GM18861 (cell line): Measurements from ENCODE around the gene ZNF740.

Experiments
- ATAC-seq: cut with Tn5 transposase; IDR thresholded peaks from one replicate; pipeline ENCODE4 v1.9.1; 2021; ENCODE audit not compliant: unreplicated experiment

Gene ZNF740

DNA sequence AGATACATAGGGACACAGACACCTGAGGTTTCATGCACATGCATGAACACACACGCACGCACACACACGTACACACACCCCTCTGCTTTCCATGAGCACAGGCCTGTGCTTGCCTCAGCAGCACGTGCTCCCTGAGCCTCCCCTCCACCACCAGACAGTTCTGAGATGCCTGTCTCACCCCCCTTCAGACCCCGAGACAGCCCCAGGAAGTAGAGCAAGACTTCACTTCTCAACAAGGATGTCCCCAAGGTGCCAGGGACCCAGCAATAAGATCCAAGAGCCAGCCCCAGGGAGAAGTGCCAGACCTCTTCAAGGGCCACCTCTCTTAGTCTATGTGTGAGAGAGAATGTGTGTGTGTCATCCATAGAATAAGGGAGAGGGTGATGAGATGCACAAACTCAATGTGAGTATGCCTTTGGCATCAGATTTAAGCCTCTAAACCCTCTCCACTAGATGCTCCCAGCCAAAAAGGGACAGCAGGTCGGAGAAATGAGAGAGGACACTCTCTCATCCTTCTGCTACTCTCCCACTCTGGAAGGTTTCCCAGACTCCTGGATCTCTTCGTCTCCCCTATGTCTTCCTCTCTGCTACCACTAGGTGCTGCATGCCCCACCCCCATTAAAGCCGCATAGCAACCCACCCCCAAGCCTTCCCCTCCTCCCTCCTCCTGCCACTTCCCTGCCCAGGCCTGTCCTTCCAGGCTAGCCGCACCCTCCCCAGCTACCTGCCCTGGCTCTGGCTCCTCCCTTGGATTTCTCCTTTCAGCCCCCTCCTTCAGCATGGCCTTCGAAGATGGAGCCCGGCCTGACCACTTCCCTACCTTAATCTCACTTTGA, 43.8 kb downstream of the ZNF740 start:
- no peak for ATAC-seq

DNA sequence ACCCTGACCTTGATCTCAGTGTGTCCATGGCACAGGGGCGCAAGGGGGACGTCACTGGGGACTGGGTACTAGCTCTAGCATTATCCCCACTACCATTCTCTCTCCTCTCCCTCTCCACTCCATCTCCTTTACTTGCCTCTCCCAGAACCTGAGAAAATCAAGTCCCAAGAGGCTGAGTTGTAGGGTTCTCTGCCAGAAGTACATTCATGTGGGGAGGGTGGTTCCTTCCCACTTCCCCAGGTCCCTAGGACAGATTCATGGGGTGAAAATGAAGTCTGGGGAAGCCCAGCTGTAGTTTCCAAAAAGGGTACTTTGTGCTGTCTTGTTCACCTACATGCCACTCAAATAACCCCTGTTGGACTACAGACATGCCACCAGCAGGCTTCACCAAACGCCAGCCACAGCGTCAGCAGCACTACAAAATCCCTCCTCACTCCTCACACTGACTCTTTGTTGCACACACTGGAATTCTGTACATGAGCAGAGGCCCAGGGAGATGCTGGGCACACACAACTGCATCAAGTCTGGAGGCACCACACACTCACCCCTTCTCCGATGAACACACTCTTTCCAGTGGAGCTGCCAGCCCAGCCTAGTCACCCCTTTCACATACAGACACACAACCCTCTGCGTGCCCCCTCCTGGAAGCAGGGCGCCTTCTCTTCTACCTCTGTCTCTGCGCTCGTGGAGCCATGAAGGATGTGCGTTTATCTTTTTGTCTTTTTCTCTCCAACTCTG, 44.5 kb downstream of the ZNF740 start:
- no peak for ATAC-seq

DNA sequence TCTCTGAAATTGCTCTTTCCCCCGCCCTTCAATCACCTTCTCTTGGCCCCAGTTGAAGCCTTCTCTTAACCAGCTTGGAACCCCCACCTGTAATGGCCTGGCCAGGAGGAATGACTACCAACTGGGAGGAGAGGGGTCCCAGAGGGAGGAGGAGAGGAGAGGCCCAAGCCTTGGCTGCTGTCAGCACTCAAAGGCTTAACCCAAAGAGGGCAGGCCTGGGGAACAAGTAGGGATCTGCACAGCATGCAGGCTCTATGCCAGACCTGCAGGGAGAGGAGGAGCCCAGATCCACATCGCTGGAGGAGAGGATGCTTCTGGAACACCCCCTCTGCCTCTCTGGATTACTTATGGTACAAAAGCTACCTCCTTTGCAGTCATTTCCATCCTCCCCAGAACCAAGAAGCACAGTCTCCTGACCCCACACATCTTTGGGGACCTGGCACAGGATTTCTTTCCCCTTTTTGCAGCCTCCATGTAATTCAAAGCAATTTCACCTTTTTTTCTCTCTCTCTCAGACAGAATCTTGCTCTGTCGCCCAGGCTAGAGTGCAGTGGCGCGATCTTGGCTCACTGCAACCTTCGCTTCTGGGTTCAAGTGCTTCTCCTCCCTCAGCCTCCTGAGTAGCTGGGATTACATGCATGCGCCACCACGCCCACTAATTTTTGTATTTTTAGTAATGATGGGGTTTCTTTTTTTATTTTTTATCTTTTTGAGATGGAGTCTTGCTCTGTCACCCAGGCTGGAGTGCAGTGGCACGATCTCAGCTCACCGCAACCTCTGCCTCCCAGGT, 45.3 kb downstream of the ZNF740 start:
- ATAC-seq, result no peak

DNA sequence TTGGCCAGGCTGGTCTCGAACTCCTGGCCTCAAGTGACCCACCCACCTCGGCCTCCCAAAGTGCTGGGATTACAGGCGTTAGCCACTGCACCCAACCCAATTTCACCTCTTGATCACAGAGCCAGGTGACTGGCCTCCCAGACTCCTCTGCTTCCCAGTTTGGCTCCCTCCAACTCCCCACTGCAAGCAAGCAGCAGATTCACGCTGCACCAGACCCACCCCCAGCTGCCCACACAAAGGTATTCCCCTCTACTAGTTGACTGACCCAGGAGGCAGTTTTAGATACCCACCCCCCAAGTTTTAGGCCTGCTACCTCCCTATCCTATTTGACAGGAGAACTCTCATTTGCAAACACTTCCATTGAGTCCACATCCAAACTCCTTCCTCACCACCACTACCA, 46.3 kb downstream of the ZNF740 start:
- ATAC-seq, result no peak

DNA sequence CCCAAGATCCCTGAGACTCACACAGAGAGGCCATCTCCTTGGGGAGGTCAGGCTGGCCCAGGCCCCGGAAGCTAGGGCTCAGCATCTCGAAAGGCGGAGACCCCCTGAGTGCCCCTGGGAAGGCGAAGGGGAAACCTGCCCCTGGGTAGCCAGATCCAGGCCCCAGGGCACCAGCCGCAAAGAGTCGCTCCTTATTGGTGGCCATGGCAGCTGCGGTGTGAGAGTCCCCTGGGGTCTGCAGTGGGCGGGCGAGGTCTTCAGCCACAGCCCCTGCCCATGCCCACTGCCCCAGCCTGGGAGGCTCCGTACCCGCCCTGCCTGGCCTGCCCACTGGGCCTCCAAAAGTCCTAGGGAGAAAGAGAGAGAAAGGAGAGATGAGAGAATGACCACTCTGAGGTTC, 46.8 kb downstream of the ZNF740 start:
- ATAC-seq, result no peak

DNA sequence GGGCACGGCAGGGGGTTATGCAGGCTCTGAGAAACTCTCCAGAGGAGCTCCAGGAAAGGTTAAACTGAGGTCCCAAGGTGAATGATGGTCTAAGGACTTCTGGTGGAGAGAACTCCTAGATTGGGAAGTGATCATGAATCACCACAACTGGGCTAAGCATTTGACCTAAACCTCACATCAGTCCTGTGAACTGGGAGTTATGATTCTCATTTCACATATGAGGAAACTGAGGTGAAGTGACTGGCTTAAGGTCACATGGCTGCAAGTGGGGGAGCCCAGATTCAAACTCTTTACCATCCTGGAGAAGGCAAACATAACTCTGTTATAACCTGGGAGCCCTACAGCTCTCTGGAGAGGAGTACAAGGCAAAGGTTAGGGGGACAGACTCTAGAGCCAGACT, 47.3 kb downstream of the ZNF740 start:
- ATAC-seq, result no peak

DNA sequence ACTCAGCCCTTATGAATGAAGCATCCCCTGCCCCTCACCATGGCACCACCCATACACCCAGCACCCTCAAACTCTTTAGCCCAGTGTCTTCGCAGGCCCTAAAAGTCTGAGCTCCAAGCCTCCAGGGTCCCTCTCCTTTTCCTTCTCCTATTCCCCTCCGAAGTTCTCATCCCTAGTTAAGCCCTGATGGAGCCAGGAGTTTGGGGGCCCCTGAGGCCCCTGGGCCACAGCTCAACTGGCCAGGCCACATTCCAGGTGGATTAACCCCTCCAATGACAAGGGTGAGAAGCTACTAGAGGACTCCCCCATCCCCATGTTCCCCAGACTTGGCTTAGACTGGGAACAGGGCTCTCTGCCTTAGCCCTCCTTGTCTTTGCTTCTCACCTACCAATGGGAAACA, 48.9 kb downstream of the ZNF740 start:
- no peak for ATAC-seq

DNA sequence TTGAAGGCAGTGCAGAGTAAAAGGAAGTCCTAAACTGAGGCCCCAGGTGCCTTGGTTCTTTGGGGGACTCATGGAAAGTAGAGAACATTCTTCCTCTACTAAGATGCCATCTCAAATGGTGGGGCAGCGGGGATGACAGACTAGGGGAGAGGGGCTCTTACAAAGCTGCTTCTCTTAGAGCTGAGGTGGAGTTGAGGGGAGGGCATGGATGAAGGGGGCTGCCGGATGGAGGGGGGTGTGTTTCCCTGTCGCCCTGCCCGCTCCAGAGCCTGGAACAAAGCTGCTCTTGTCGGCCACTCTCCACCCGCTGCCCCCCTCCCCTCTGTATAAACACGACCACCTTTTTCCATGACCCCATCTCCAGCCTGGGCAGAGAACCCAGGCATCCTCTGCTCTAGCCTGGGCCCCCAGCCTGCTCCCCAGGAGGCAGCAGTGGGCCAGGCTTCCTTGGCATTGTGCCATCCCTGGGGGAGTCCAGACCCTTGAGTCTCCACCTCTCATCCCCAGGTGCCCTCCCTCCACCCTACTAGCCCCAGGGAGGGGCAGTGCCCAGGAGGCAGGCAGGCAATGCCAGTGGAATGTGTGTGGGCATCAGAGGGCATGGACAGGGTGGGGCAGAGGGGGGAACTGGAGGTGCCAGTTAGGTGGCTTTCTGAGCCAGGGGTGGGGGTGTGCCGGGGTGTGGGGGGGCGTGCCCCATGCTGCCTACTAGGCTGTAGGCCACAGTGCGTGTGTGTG, 49.8 kb downstream of the ZNF740 start:
- ATAC-seq, result no peak

DNA sequence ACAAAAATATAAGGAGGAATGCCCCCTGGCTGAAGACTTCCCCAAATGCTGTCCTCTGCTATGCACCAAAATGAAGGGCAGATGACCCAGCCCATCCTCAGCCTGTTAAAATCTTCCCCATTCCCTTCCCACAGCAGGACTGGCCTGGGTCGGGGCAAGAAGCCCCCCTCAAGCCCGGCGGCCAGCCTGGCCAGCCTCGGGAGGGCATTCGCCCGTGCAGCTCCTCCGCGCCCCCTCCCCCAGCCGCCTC, 51.1 kb downstream of the ZNF740 start:
- no peak for ATAC-seq

DNA sequence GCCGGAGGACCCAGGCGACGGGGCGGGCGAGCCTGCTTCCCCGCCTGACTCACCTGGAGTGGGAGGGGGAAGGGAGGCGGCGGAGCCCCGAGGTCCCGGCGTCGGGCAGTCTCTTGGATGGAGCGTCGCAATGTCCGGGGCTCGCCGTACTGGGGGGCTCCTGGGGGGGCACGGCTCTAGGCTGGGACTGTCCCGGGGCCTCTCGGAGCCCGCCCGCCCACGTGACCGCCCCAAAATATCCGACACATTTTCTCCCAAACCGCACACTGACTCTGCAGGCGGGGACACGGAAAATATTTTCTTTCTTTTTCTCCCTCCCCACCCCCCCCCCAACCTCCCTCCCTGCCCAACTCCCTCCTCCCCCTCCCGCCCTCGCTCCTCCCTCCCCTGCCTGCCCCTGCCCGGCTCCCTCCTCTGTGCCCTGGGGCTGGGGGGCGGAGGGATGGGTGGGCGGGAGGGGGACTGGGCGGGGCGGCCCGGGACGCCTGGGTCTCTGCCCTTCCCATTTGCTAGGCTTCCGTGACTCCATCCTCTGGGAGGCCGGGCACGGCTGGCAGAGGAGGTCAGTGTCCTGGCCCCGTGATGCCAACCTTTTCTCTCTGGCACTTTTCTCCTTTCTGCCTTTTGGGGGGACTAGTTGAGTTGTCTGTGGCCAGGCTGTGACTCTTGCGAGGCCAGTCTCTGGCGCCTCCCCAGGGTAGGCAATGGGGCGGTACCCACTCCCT, 51.6 kb downstream of the ZNF740 start, which contains the start of gene RARG:
RARG (minus strand) TSS at position 289 of the 725 bp plus-strand sequence. CDS start 4,664 bp downstream, outside the sequence.
- ATAC-seq, result no peak

DNA sequence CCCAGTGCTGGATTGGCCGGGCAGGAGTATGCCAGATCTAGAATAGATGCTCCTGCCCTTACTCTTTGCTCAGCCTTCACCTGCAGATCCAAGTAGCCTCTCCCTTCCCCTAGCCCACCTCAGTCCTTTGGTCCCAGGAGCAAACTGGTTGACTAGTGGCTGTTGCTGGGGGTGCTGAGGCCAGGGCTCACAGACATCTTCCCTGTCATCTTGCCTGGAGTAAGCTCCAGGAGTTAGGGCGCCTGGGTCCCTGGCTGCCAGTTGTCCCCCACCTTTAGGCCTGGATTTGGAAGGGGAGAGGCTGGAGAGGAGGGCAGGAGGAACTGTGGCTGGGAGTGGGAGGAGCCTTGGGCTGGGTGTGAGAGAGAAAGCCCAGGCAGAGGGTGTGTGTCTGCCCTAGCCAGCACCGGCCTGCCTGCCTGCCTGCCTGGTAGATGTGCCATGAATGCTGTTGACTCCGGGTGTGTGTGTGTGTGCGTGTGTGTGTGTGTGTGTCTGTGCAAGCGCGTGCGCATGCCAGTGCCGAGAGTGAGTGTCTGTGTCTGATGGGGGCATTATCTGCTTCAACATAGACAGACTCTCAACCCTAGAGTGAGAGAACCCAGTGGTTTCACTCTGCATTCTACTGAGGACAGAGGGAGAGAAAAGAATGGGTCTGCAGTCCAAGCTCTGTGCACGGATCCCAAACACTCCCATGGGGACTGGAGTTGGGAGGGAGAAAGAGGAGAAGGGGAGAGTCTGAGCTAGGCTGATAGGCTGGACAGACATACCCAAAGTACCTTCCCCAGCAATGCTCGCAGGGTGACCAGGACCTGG, 52.3 kb downstream of the ZNF740 start:
- ATAC-seq, result no peak

DNA sequence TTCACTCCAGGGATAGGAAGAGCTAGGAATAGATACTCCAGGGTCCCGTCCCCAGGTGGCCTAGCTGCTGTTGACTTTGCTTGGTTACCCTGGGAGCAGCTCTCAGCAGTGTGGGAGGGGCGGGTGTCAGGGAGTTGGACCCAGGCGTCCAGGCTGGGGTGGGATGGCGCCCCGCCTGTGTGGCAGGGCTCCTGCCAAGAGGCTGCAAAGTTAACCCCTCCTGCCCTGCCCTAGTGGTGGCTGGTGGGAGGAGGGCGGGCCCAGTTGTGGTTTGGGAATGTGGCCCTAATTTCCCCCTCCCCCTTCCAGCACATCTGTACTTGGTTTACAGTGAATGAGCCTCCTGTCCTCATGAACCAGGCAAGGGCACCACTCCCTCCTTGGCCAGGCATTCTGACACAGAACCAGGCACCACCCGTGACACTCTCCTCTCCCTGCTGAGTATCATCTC, 53.2 kb downstream of the ZNF740 start:
- ATAC-seq, result no peak

DNA sequence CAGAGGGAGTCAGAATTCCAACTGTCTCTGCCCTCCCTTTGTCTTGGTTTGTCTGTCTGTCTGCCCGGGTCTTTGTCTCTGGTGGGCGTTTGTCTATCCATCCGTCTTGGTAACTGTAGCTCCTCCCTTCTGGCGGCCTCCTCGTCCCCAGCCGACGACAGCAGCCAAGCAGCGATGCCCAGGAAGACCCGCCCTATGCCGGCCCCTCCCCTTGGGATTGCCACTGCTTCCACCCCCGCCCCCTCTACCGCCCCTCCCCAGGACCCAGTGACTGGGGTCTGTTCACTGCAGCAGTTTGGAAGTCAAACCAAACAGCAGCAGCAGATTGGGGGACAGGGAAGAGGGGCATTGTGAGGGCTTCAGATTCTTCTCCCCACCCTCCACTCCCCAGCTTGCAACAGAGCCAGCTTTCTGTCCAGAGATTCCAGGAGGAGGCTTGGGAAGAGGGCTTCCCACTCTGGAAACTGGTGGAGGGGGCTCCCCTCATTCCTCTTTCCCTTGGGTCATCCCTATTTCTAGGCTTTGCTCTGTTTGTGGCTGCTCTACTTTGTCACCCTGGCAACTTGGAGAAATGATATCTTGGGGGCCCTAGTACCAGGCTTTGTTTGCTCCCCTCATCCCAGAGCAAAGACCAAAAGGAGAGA, 53.9 kb downstream of the ZNF740 start:
- ATAC-seq, result no peak

DNA sequence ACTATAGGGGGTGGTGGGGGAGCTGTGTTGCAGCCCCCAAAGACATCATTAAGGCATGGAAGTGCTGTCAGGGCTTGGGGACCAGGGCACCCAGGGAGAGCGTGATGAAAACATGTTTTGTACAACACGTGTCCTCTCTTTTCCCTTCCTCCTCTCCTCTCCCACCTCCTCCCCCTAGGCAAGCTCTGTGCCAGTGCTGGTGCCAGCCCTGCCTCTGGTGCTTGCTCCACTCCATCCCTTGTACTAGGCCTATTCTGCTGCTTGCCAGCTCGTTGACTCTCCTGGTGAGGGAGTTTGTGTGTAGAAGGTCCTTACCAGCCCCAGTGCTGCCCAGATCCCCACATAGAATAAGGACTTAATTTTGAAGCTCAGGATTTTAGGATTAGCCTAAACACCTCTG, 54.6 kb downstream of the ZNF740 start:
- ATAC-seq, result no peak

DNA sequence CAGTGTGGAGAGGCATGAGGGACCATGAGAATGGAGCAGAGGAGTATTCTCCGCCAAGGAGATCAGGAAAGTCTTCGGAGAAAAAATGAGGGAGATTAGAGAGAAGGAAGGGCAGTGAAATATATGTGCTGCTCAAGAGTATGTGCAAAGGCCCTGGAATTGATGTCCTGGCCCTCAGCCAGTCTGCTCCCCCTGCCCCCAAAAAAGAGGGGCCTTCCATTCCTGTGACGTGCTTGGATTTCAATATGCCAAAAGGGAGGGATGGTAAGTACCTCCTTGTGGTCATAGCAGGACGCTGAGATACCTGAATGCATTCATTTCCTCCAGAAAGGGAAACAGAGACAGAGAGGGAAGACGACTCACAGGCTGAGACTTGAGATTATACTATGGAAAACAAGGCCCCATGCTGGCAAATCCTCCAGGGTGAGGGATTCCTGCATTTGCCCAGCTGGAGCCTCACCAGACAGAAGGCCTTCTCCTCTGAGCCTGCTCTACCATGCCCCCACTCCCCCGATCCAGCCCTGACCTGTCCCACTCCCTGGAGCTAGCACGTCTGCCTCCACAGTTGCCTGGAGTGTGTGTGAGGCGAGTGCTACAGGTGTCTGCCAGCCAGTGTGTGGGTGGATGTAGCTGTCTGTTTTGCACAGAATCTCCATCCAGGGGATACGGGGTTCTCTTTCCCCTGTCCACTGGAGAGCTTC, 55.4 kb downstream of the ZNF740 start:
- ATAC-seq, result no peak

DNA sequence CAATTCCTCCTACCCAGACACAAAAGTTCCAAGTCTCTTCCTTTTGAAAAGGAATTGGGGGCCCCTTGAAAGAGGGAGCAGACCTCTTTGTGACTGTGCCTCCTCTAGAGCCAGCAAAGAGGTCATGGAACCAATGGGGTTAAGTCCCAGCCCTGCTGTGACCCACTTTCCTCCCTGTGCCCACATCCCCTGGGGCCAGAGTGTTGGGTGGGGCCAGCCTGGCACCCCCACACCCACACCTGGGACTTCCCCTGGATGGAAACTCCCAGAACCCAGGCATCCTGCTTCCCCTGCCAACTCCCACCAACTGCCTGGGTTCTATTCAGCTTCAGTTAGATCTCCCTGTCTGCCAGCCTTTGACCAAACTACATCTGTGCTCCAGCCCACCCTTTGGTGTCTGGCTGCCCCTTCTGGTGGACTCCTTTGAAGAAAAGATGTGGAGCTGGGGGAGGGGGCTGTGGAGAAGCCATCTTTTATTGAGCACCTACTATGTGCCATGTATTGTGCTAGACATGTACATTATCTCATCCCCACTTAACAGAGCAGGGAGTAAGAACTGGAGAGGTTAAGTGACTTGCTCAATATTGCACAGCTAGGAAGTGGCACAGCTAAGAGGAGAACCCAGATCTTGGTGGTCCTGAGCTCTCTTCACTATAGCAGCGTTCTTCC, 56.1 kb downstream of the ZNF740 start:
- no peak for ATAC-seq

DNA sequence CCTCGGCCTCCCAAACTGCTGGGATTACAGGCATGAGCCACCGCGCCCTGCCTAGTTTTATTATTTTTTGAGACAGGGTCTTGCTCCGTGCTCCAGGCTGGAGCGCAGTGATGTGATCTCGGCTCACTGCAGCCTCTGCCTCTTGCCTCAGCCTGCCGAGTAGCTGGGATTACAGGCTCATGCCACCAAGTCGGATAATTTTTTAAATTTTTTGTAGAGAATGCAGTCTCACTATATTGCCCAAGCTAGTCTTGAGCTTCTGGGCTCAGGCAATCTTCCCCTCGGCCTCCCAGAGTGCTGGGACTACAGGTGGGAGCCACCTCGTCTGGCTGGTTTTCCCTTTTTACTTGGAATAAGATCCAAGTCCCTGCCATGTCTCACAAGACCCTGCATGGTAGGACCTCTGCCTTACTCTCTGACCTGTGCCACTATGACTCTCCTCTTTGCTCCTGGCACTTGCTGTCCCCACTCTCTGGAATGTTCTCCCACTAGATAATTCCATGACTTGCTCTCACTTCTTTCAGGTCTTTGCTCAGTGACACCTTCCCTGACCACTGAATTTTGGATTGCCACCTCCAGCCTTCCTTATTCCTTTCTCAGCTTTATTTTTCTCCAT, 59.2 kb downstream of the ZNF740 start:
- ATAC-seq, result no peak
